SH-SY5Y (cell line): Measurements from ENCODE around the gene VAV2.

Experiments used
- GATA2 ChIP-seq: IDR thresholded peaks from 2 replicates; pipeline ENCODE4 v1.6.1; 2011; ENCODE audit warnings: mild to moderate bottlenecking, low read depth, low read length
- GATA3 ChIP-seq: IDR thresholded peaks from 2 replicates; pipeline ENCODE4 v1.6.1; 2011; ENCODE audit warnings: low read depth, mild to moderate bottlenecking, low read length, moderate library complexity

DNA sequence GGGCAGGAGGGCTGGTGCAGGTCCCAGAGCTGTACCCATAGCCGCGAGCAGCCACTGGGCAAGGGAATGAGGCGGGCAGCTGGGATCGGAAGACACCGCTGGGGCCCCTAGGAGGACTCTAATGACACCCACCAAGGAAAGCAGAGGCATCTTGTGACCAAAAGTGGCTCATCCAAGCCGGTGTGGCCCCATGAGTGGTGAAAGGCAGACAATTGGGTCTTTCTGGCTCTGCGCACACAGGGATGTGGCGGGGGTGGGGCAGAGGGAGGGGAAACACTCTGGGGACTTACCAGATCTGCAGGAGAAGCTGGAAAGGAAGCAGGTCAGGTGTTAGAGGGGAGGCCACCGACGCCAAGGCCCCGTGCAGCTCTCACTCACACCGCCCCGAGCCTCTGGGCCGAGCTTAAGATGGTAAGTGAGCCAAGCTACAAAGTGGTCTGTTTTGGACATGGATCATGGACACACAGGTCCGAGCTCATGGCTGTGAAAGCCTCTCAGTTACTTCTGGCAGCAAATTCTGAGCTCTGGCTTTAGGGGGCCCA lies 211.6 kb downstream of the VAV2 start:
- TF ChIP-seq GATA3 (no peak), GATA2 (no peak)
